NCI-H1694 treated with DMSO at 0.1 percent for 48 hours (cell line): ENCODE data around the gene CNIH1.
"Not testable (repeated sequence)": the region's sequence is repeated elsewhere in the genome, so short reads cannot be mapped to it uniquely, and the experiment has no call there.

Experiments
- DNase-seq: peaks from one replicate; lab custom pipeline; 2025; lab: John Stamatoyannopoulos, UW

Gene CNIH1

DNA sequence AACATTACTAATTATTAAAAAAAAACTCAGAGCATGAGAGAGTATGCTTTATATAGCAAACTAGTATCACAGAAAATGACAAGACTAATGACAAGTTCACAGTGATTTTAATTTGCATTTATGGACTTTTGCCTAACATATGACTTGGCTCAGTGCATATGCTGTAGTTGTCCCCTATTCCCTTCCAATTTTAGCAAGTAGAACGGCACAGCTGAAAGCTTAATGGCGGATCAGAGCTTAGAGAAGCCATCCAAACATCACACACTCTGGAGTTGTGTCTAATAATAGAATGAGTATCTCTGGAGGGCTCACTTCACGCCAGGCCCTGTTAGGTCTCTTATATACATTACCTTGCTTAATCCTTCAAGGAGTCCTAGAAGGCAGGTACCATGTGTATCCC lies 13.3 kb downstream of the CNIH1 start:
- DNase-seq = no peak

DNA sequence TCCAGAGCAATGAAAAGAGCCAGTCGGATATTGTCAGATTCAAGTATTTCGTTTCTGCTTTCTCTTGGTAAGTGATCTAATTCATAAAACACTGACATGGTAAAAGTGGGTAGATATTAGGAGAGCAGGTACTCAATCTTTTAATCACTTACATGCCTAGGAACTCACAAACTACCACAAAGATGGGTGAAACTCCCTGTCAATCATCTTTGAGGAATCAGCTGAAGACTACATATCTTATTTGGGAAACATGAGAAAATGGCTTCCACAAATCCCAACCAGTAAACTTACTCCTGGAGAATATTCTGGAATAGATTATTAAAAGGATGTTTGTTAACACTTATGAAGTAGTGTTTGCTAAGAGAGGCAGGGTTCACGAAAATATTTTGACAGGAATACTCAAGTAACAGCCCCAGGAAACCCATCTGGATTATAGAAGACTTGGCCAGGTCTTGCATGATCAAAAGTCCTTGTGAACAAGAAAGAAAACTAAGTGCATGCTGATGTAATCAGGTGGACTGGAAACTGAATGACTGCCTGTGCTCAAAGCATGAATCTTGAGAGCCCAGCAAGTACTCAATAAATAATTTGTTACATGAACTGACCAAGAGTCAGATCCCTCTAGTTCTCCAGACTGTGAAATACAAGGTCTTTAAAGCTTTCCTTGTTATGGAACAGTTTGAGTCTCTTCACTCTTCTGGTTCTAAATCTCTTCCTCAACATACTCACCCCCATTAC lies 15.5 kb downstream of the CNIH1 start:
- no peak for DNase-seq

DNA sequence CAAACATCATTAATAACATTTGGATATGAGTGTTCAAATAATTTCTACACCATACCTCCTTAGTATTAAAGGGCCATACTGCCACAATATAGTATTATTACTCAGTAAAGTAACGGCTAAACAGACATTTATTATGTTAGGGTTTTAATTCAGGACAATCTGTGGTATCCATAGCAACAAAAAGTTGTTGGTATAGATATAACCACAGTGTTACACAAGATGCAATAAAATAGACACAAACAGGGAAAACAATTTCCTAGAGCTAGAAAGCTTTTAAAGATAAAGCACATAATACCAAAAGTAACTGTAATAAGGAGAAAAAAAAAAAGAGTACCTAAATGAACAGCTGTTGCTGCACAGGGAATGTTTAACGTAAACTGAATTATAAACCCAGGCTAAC lies 16.1 kb downstream of the CNIH1 start:
- DNase-seq = no peak

DNA sequence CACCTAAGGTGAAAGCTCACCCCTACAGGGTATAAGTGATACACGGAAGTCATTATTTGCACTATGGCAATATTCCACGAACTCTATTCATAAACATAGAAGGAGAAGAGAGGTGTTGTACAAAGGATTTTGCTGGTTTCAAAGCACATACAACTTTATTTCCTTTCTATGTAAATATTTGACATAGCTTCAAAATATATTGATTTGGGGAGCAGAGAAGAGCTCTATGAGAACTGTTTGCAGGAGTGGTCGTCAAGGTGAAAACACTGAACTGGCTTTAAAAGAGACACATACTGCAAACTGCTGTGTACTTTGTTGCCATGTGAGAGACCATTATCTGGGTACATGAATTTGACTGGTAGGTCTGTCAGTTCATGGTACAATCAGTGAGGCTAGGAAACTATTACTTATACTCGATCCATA lies 16.7 kb downstream of the CNIH1 start:
- DNase-seq = no peak

DNA sequence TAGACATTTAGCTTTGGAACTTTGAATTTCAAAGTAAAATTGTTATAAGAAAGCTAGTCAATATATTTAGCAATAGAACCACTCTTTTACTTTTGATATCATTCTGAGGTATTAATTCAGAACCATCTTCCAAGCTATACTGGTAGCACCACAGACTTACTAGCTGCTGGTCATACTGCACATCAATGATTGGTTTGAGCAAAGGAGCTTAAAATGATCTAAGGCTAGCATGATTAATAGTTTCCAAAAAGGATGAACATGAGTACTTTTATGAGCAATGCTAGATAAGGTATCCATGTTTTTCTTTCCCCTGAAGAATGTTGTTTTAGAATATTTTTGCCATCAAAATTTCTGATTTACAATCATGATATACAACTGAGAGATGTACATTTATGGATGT lies 17.2 kb downstream of the CNIH1 start:
- no peak for DNase-seq

DNA sequence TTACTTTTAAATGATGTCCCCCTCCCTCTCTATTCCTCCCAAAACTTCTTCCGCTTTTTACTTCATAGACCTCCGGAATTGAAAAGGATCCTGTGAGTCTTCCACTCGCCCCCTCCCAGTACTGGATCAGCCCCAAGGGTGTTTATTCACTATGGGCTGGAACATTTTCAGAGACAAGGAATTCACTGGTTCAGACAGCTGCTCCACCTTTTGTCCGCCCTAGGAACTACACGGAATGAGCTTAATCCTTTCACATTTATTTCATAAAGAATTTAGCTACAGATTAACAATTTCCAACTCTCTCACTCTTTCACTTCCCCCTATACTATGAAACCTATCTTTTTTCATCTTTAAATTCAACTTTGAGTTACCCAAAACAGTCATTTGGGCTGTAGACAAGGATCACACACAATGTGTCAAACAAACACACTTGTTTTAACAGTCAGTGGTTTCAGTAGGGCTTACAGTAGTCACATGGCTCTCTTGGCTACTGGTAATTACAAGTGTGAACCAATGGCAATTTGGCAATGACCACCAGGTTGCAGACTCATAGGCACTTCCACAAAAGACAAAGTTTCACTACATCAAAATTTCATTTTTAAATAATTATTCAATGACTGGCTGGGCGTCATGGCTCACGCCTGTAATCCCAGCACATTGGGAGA lies 20.6 kb downstream of the CNIH1 start:
- no peak for DNase-seq

DNA sequence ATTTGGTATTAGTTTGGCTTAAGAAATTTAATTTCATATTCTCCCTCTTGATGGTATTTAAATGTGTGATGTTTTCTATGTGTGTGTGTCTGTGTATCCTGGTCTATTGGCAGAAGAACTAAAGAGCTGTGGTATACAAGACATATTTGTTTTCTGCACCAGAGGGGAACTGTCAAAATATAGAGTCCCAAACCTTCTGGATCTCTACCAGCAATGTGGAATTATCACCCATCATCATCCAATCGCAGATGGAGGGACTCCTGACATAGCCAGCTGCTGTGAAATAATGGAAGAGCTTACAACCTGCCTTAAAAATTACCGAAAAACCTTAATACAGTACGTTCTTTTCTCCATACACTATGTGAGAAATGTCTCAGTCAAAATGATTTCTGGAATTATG lies 29.8 kb downstream of the CNIH1 start:
- DNase-seq = no peak

DNA sequence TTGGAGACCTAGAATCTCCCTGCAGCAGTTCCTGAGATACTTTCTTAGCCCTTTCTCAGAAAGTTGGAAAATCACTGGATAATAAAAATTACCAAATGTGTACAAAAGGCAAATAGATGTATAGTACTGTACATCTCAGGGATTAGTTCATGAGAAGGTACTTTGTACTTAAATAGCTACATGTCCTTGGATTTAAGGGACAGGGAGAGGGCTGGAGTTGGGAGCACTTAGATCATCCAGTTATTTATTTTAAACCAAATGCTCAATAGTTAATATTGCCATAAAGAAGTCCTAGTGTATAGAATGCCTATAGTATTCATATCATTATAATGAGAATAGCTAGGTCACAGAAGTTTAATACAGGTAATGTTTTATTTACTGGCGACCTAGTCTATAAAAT lies 31.0 kb downstream of the CNIH1 start:
- no peak for DNase-seq

DNA sequence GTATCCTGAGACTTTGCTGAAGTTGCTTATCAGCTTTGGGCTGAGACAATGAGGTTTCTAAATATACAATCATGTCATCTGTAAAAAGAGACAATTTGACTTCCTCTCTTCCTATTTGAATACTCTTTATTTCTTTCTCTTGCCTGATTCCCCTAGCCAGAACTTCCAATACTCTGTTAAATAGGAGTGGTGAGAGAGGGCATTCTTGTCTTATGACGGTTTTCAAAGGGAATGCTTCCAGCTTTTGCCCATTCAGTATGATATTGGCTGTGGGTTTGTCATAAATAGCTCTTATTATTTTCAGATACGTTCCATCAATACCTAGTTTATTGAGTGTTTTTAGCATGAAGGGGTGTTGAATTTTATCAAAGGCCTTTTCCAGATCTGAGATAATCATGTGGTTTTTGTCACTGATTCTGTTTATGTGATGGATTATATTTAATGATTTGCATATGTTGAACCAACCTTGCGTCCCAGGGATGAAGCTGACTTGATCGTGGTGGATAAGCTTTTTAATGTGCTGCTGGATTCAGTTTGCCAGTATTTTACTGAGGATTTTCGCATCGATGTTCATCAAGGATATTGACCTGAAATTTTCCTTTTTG lies 37.7 kb downstream of the CNIH1 start:
- DNase-seq = not testable (repeated sequence)

DNA sequence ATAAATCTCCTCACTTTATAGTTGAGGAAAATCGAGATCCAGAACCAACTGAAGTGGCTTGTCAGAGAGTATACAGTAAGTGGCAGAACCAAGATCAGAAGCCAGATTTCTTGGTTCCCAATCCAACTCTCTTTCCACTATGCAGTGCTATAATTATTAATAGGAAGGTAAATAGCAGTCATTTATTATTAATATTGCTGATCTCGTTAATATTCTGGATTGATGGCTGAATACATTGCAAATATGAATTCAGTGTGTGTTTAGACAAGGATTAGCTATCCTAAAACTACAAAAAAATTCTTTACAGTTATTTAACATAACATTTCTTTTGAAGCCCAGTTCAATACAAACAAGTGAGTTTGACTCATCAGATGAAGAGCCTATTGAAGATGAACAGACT lies 41.6 kb downstream of the CNIH1 start:
- DNase-seq = no peak

DNA sequence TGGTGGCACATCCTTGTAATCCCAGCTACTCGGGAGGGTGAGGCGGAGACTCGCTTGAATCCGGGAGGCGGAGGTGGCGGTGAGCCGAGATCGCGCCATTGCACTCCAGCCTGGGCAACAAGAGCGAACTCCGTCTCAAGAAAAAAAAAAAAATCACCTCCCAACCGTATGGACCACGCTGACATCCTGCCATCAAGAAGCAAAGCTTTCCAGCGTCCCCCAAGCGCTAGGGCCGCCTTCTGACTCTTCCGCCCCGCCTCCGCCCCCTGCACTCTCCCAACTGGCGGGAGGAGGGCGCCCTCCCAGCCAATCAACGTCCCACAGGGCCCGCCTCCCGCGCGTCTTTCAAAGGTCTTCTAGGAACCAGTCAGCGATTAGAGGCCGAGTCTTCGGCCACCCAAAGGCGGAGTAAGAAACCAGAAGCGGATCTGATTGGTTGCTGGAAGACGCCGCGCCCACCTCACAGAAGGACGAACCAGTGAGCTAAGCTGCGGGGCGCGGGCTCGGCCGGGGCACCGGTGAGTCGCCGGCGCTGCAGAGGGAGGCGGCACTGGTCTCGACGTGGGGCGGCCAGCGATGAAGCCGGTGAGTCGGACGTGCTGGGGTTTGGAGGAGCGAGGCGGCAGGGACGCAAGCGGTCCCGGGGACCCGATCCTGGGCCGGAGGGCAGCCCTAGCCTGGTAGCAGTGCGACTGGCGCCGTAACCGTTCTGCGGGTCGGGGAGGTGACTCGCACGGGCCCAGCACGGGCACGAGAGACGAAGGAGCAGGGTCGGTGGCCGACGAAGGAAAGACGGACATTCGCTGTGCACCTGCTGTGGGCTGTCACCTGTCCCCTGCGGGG lies 44.5 kb downstream of the CNIH1 start, which contains the start of gene CDKN3:
CDKN3 (plus strand) TSS at position 515 of the 843 bp plus-strand sequence; CDS start at position 577, 62 bp downstream.
- peak; percentile 98 for DNase-seq

DNA sequence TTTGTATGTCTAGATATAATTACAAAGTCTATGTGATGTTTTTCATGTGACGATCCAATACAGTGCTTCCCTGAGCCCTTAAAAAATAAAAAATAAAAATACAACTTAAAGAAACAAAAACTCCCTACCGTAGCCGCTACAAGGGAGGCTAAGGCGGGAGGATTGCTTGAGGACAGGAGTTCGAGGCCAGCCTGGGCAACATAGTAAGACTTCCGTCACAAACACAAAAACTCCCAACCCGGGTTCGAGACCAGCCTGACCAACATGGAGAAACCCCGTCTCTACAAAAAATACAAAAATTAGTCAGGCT lies 45.0 kb downstream of the CNIH1 start:
- no peak for DNase-seq

DNA sequence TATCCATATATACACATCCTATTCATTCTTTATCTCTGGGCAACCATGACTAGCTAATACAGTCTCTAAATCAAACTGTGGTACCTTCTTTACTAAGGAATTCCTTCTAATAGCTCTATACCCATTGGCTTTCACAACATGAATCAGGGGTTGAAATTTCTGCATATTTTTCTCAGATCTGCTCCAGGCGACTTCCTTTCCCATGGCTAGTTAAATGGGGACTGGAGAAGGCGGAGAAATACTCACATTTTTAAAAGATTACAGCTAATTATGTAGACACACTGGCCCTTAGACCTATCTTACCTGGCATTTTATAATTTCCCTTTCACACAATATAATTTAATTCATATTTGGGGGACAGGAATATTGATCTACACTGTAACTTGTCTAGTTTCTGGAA lies 45.5 kb downstream of the CNIH1 start:
- DNase-seq = no peak

DNA sequence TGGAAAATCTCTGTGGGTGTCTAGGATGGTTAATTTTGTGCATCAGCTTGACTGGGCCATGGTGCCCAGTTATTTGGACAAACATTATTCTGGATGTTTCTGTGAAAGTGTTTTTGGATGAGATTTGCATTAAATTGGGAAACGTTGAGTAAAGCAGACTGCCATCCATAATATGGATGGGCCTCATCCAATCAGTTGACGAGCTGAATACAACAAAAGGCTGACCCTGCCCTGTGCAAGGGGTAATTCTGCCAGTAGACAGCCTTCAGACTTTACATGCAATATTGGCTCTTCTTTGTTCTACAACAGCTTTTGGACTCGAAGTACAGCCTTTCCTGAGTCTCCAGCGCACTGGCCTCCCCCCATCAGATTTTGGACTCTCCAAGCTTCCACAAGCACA lies 45.9 kb downstream of the CNIH1 start:
- DNase-seq = no peak

DNA sequence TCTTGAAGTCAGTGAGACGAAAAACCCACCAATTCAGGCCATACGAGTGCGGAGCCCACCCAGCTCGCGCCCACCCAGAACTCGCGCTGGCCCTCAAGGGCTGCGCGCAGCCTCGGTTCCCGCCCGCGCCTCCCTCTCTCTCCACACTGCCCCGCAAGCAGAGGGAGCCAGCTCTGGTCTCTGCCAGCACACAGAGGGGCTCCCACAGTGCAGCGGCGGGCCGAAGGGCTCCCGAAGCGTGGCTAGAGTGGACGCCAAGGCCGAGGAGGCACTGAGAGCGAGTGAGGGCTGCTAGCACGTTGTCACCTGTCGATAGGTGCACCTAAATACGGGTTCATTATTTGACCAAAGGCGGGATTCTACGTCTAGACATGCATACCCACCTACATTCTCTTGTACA lies 46.6 kb downstream of the CNIH1 start:
- no peak for DNase-seq

DNA sequence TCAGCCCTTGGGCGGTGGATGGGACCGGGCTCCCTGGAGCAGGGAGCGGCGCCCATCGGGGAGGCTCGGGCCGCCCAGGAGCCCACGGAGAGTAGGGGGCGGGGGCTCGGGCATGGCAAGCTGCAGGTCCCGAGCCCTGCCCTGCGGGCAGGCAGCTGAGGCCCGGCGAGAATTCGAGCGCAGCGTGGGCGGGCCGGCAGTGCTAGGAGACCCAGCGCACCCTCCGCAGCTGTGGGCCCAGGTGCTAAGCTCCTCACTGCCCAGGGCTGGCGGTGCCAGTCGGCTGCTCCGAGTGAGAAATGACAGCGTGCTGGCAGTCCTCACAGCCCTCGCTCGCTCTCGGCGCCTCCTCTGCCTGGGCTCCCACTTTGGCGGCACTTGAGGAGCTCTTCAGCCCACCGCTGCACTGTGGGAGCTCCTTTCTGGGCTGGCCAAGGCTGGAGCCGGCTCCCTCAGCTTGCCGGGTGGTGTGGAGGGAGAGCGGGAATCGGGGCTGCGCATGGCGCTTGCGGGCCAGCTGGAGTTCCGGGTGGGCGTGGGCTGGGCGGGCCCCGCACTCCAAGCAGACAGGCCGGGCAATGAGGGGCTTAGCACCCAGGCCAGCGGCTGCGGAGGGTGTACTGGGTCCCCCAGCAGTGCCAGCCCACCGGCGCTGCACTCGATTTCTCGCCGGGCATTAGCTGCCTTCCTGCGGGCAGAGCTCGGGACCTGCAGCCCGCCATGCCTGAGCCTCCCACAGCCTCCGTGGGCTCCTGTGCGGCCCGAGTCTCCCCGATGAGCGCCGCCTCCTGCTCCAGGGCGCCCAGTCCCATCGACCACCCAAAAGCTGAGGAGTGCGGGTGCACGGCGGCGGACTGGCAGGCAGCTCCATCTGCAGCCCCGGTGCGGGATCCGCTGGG lies 47.9 kb downstream of the CNIH1 start:
- DNase-seq = not testable (repeated sequence)

DNA sequence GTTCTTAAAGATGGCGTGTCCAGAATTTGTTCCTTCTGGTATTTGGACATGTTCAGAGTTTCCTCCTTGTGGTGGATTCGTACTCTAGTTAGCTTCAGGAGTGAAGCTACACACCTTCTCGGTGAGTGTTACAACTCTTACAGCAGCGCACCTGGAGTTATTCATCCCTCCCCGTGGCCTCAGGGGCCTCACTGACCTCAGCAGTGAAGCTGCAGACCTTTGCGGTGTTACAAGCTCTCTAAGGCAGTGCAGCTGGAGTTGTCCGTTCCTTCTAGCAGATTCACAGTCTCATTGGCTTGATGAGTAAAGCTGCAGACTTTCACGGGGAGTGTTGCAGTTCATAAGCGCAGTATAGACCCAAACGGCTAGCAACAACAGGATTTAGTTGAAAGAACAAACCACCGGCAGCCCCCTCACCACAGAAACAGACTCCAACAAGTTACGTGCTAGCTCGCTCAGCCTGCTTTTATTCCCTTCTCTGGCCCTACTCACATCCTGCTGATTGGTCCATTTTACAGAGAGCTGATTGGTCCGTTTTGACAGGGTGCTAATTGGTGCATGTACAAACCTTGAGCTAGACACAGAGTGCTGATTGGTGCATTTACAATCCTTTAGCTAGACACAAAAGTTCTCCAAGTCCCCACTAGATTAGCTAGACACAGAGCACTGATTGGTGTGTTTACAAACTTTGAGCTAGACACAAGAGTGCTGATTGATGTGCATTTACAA lies 48.9 kb downstream of the CNIH1 start:
- DNase-seq = no peak

DNA sequence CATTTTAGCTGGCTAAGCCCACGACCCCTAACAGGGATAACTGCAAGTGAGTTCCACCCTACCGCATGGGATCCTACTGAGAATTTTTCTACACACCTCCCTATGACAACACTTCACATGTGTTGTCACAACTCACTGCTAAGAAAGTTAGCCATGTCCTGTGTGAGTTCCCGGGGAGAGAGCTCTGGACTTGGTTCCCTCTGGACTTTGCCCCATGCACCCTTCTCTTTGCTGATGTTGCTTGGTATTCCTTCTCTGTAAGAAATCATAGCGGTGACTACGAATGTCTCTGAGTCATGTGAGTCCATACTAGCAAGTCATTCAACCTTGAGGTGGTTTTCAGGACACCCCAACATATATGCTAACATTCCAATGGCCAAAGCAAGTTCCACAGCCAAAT lies 53.8 kb downstream of the CNIH1 start:
- no peak for DNase-seq

DNA sequence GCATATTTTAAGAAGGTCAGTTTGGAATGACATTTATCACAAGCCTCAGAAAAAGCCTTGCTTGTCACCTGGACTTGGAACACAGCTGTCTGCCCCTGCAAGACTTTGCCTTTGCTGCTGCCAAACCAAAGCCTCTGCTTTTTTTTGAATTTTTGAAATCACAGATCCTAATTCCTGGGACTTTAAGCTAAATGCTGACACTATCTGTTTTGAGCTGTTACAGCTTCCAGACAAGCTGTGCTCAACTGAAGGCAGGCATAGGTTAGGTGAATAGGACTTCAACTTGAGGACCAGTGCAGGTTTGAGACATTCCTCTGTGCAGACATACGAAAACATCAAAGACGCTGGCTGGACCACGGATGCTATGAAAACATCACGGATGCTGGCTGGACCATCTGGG lies 55.6 kb downstream of the CNIH1 start:
- no peak for DNase-seq

DNA sequence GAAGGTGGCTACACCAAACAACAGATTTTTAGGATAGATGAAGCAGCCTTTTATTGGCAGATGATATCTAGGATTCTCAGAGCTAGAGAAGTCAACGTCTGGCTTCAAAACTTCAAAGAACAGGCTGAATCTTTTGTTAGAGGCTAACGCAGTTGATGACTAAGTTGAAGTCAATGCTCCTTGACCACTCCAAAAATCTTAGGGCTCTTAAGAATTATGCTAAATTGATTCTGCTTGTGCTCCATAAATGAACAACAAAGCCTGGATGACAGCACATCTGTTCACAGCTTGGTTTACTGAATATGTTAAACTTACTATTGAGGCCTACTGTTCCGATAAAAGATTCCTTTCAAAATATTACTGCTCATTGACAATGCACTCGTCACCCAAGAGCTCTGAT lies 57.3 kb downstream of the CNIH1 start:
- DNase-seq = no peak

DNA sequence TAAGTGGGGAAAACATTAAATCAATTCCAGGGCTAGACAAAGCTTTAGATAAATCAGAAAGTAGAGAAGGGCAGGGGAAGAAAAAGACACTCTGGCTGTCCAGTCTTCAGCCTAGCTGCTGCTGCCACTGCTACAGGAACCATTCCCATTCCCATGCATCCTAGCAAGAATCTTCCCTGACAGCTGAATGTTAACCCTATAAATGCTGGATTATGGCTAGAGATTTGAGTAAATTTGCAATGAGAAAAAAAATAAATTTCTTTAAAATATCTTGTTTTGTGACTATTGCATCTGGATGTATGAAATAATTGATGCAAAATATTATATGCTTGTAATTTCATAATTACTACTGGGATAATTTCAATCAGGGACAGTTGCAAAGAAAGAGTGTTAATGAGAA lies 59.4 kb downstream of the CNIH1 start:
- DNase-seq = no peak
